Activated CD8-positive, alpha-beta memory T cell treated with anti-CD3 and anti-CD28 coated beads, Interleukin-2, amount 50 U/mL, for 48 hours (primary cell): ENCODE measurements around the gene SSBP3.
"Not testable (repeated sequence)": the region's sequence is repeated elsewhere in the genome, so short reads cannot be mapped to it uniquely, and the experiment has no call there.

Experiments
- DNase-seq: peaks from one replicate; pipeline ENCODE4 v3.0.0-alpha.2; 2020

SSBP3 gene

GRCh38 chr1:54215523-54215922 is 190.7 kb downstream of the SSBP3 start:
- no peak for DNase-seq

- DNase-seq: no peak
Observed at GRCh38 chr1:54212872-54213271, 193.3 kb downstream of the SSBP3 start.

GRCh38 chr1:54207896-54208295 is 198.3 kb downstream of the SSBP3 start:
- not testable (repeated sequence) for DNase-seq

GRCh38 chr1:54207287-54207686 is 198.9 kb downstream of the SSBP3 start:
- no peak for DNase-seq

GRCh38 chr1:54204199-54204598 is 202.0 kb downstream of the SSBP3 start:
- DNase-seq: no peak

- DNase-seq: no peak
Observed at GRCh38 chr1:54200519-54200997, 205.6 kb downstream of the SSBP3 start.

- peak; percentile 90 for DNase-seq
Observed at GRCh38 chr1:54199765-54200518, 206.3 kb downstream of the SSBP3 start, which contains the start of the genes CYB5RL and MRPL37. CYB5RL (minus strand) TSS chr1:54200030; CDS start chr1:54195616, 4,414 bp downstream. MRPL37 (plus strand) TSS chr1:54200167; CDS start chr1:54200244, 77 bp downstream.

GRCh38 chr1:54199151-54199764 is 206.9 kb downstream of the SSBP3 start:
- DNase-seq: no peak

- DNase-seq: no peak
Observed at GRCh38 chr1:54193453-54193852, 212.7 kb downstream of the SSBP3 start.

- no peak for DNase-seq
Observed at GRCh38 chr1:54191525-54191924, 214.7 kb downstream of the SSBP3 start.

GRCh38 chr1:54190526-54190925 is 215.7 kb downstream of the SSBP3 start:
- DNase-seq: no peak

- DNase-seq: no peak
Observed at GRCh38 chr1:54188291-54188690, 217.9 kb downstream of the SSBP3 start.

- DNase-seq: no peak
Observed at GRCh38 chr1:54186056-54186455, 220.1 kb downstream of the SSBP3 start.

- no peak for DNase-seq
Observed at GRCh38 chr1:54180701-54181360, 225.4 kb downstream of the SSBP3 start.

- DNase-seq: no peak
Observed at GRCh38 chr1:54178296-54179070, 227.7 kb downstream of the SSBP3 start.

GRCh38 chr1:54177726-54178125 is 228.5 kb downstream of the SSBP3 start:
- no peak for DNase-seq

GRCh38 chr1:54176621-54177327 is 229.4 kb downstream of the SSBP3 start:
- no peak for DNase-seq
